Measurements from ENCODE around the gene ANO4.

- TF ChIP-seq CTCF (IDR thresholded peaks at IDR 0.05; ENCODE audit: insufficient read depth, low read length), result no peak
- no peak for TF ChIP-seq REST (IDR thresholded peaks at IDR 0.05; ENCODE audit: insufficient replicate concordance, low read depth)
Measured at GRCh38 chr12:100797246-100797645, 2.7 kb downstream of the ANO4 start.

All from HL-60 (cell line).